ENCODE data around the gene TWSG1.
A peak's percentile ranks its signal among the peaks of the same experiment; 100 is the strongest.
"Not testable (repeated sequence)": the region's sequence is repeated elsewhere in the genome, so short reads cannot be mapped to it uniquely, and the experiment has no call there.

The TWSG1 gene

GRCh38 chr18:9447334-9447733, 112.8 kb downstream of the TWSG1 start:
- H3K4me3 ChIP-seq (ENCODE audit: low read depth, low read length) = no peak overlapping the region
- TF ChIP-seq CTCF (conservative IDR thresholded peaks at IDR 0.05; ENCODE audit: low read depth, low read length) = no peak
- no peak for DNase-seq (ENCODE audit: low read depth)

- no peak overlapping the region for H3K4me3 ChIP-seq (ENCODE audit: low read depth, low read length)
- TF ChIP-seq CTCF (conservative IDR thresholded peaks at IDR 0.05; ENCODE audit: low read depth, low read length) = no peak
- peak; percentile 62 for DNase-seq (ENCODE audit: low read depth)
Measured at GRCh38 chr18:9449600-9450414, 115.2 kb downstream of the TWSG1 start.

- H3K4me3 ChIP-seq (ENCODE audit: low read depth, low read length); DNase-seq (ENCODE audit: low read depth): not testable (repeated sequence)
Measured at GRCh38 chr18:9450920-9451319, 116.3 kb downstream of the TWSG1 start.
